Measurements from ENCODE around the gene PIP5K1C. TPM values are rescaled to one million over a fixed set of nuclear protein-coding genes. Genes with fewer than 3 reads are reported as not detected.

Gene PIP5K1C
- polyA plus RNA-seq, 1 donor from 2014 or later: 7.1 TPM

GRCh38 chr19:3599776-3600187 is 100.5 kb downstream of the PIP5K1C start:
- H3K9ac ChIP-seq (ENCODE audit: low read length): no peak overlapping the region
- H3K27ac ChIP-seq (ENCODE audit: low read length): no peak overlapping the region
- no peaks in the 10 kb centered on the region for H3K9me2 ChIP-seq (ENCODE audit: insufficient read depth, low read length)
- H2AFZ ChIP-seq (ENCODE audit: low read depth, low read length): no peak overlapping the region
- H3F3A ChIP-seq (ENCODE audit: insufficient read depth, low read length, poor library complexity, severe bottlenecking): no peaks in the 10 kb centered on the region
- H3K4me3 ChIP-seq (ENCODE audit: low read length): no peak overlapping the region
- no peaks in the 10 kb centered on the region for H3K9me3 ChIP-seq (ENCODE audit: low read length)
- H3K27me3 ChIP-seq (ENCODE audit: insufficient read depth, low read depth, low read length): no peaks in the 10 kb centered on the region
- H4K20me1 ChIP-seq (ENCODE audit: insufficient read depth): no peaks in the 10 kb centered on the region
- no peaks in the 10 kb centered on the region for H3K79me2 ChIP-seq (replicated peaks; ENCODE audit: insufficient read depth, low read length)
- TF ChIP-seq RAD21 (conservative IDR thresholded peaks at IDR 0.05): no peak
- no peak for TF ChIP-seq TAF1 (IDR thresholded peaks at IDR 0.05; ENCODE audit: low read depth)
- no peak for TF ChIP-seq EP300 (conservative IDR thresholded peaks at IDR 0.05; ENCODE audit: poor library complexity, severe bottlenecking)
- no peak for TF ChIP-seq CTCF (IDR thresholded peaks at IDR 0.05; ENCODE audit: poor library complexity, severe bottlenecking)
- TF ChIP-seq REST (IDR thresholded peaks at IDR 0.05; ENCODE audit: borderline replicate concordance): no peak
- no peak for TF ChIP-seq EZH2 (IDR thresholded peaks at IDR 0.05; ENCODE audit: borderline replicate concordance, insufficient read depth, low read length, poor library complexity, severe bottlenecking)
- TF ChIP-seq POLR2AphosphoS5 (IDR thresholded peaks at IDR 0.05): no peak
- TF ChIP-seq SMC3 (conservative IDR thresholded peaks at IDR 0.05; ENCODE audit: poor library complexity): no peak
- TF ChIP-seq MXI1 (conservative IDR thresholded peaks at IDR 0.05; ENCODE audit: poor library complexity, severe bottlenecking): no peak
- H3K36me3 ChIP-seq (ENCODE audit: insufficient read depth, low read length): no peaks in the 10 kb centered on the region
- no peak overlapping the region for H3K4me2 ChIP-seq (ENCODE audit: low read length)

- Histone ChIP-seq H2AFZ (ENCODE audit: low read depth, low read length) (no peak overlapping the region), H3K79me2 (replicated peaks; ENCODE audit: insufficient read depth, low read length) (no peaks in the 10 kb centered on the region), H3K27me3 (ENCODE audit: insufficient read depth, low read depth, low read length) (no peaks in the 10 kb centered on the region), H3K27ac (ENCODE audit: low read length) (no peak overlapping the region), H3K9me3 (ENCODE audit: low read length) (no peaks in the 10 kb centered on the region), H3K36me3 (ENCODE audit: insufficient read depth, low read length) (no peaks in the 10 kb centered on the region), H3F3A (ENCODE audit: insufficient read depth, low read length, poor library complexity, severe bottlenecking) (no peaks in the 10 kb centered on the region), H4K20me1 (ENCODE audit: insufficient read depth) (no peaks in the 10 kb centered on the region), H3K9me2 (ENCODE audit: insufficient read depth, low read length) (no peaks in the 10 kb centered on the region), H3K9ac (ENCODE audit: low read length) (no peak overlapping the region), H3K4me2 (ENCODE audit: low read length) (no peak overlapping the region), H3K4me3 (ENCODE audit: low read length) (no peak overlapping the region)
- TF ChIP-seq CTCF (IDR thresholded peaks at IDR 0.05; ENCODE audit: poor library complexity, severe bottlenecking) (no peak), MXI1 (conservative IDR thresholded peaks at IDR 0.05; ENCODE audit: poor library complexity, severe bottlenecking) (no peak)
Observed at GRCh38 chr19:3595521-3596061, 104.7 kb downstream of the PIP5K1C start.
